Cerebellar nuclear complex (tissue), 1 donor: ENCODE measurements around the gene LMF1.

Experiments used
- DNase-seq, 2 experiments: peaks; one replicate each; lab custom pipeline; 2025; lab: John Stamatoyannopoulos, UW

The LMF1 gene

DNA sequence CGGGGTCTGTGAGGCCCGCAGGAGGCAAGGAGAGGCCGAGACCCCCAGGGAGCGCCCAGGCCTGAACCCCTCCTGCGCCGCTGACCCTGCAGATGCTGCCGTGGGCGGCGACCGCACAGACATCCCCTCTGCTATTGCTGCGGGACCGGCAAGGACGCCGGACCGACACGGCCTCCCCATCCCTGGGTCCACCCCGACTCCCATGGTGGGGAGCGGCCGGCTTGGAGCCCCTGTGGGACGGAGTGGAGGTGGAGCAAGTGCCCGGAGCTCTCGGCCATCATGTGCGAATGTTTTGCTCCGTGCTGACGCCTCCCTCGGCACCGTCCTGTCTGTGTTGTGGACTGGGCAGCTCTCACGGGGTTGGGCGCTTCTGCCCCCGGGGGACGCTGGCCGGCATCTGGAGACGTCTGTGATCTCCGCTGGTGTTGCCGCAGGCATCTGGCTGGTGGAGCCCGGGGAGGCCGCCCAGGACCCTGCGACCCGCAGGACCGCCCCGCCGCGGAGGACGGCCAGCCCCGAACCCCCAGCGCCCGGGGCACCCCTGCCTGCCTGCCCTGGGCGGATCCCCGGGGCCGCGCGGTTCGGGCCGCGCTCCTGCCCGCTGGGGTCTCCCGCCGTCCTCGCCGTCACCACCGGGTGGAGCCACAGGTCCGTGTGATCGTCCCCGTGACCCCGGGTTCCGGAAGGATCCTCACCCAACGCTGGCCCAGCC is 157.4 kb downstream of the LMF1 start:
- no peak for DNase-seq

DNA sequence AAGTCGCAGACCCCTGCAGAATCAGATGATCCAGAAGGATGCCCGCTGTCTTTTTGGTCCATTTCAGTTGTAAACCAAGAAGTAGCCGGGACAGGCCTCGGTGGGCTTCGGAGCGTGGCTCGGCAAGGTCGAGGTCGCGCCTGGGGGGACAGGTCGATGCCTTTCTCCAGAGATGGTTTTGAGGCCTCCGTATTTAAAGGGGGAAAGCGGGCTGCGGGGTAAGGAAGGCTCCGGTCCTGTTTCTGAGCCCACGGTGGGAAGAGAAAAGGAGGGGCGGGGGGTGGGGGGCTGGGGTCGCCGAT is 162.7 kb downstream of the LMF1 start:
- DNase-seq = no peak

DNA sequence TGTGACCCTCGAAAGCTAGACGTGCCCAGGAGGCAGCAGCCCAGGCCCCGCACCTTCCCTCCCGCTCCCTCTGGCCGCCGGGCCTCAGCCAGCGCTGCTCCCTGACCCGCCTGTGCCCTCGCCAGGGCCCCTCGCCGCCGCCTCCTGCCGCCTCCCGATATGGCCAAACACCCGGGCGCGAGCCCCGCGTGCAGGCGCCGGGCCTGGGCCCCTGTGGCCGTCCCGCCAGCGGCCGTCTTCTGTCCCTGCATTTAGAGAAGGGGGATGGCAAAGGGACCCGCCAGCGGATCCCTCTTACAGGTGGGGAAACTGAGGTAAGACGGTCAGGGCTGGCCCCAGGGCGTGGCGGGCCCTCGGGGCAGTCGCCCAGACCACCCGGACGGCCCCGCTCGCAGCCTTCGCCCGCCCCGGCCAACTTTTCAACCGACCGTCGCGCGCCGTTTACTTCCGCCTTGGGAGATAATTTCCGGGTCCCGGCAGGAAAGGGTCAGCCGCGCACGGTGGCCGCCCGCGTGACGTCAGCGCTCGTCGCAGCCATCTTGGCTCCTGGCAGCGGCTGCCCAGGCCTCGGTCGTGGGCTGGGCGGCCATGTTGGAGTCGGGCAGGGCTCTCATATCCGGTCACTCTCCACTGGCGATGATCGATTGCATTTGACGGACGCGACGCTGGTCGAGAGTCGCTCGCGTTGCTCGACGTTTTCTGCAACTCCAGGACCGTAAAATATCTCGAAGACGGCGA is 163.3 kb downstream of the LMF1 start:
- DNase-seq = peak in 1 of 2 experiments; percentile 65

DNA sequence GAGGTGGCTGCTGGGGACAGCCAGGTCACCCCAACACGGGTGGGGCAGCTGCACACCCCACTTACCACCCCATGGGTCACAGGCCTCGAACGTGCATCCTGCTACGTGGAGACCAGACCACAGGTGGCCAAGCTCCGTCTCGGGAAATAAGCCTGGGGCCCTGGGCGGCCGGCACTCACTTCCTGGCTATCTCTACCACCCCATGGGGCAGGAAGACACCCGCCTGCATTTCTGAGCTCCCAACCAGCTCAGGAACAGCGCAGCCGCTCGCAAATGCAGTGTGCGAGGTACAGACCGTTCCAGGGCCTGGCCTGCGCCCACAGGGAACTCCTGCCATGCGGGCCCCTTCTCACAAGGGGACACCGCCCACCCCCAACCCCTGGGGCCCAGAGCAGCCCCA is 165.3 kb downstream of the LMF1 start:
- no peak for DNase-seq

DNA sequence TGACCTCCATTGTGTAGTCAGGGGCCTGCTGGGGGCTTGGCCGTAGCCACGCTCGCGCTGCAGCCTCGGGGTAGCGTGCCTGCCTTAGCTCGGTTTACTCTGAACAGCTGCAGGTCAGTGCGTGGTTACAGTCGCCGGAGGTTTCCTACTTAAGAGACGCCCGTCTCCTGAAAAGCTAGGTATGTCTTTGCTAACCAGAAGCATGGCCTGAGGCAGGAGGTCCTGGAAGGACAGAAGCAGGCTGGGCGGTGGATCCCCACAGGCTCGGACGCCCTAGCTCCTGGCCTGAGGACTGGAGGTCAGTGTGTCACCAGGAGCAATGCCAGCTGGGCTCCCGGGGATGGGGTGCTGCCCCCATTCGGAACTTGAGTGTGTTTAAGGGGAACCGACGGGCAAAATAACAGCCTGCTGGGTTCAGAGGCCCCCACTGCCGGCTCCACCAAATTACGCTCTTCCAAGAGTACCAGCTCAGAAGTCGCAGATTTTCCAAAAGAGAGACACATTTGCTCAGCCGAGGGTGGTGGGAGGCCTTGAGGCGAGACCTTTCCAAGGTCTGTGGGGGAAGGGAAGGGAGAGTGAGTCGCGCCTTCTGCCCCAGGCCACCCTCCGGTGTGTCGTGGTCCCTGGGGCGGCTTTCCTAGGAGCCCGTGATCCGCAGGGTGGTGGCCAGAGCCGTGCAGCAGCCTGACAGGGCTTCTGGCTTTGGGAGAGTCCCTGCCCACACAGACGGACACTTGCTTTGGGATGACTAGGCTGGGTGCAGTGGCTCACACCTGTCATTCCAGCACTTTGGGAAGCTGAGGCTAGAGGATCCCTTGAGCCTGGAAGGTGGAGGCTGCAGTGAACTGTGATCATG is 166.4 kb downstream of the LMF1 start:
- DNase-seq = no peak

DNA sequence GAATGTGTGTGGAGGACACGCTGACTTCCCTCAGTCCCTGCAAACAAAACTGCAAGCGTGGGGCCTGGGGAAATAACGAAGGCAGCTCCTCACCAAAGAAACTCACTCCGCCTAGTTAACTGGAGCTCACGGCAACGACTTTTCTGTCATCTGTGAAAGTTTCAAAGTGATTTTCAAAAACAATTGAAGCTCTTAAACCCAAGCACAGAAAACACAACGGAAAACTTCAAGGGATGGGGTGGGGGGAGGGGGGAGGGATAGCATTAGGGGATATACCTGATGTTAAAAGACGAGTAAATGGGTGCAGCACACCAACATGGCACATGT is 167.1 kb downstream of the LMF1 start:
- no peak for DNase-seq
